WERI-Rb-1 (cell line): ENCODE results near the gene RAD17.

ENCODE experiments used
- DNase-seq: peaks from one replicate; pipeline ENCODE4 v3.0.0-alpha.2; 2020
- H3K27ac ChIP-seq: fragments of 250-450 bp; sonication (Bioruptor Pico); 2 replicates; pipeline ENCODE4 v1.5.1; 2020; ENCODE audit warnings: mild to moderate bottlenecking, moderate library complexity
- H3K27me3 ChIP-seq: fragments of 250-450 bp; sonication (Bioruptor Pico); 2 replicates; pipeline ENCODE4 v1.5.1; 2021; ENCODE audit warnings: mild to moderate bottlenecking, low read depth, moderate library complexity; ENCODE audit not compliant: insufficient read depth, severe bottlenecking
- H3K36me3 ChIP-seq: fragments of 250-450 bp; sonication (Bioruptor Pico); 2 replicates; pipeline ENCODE4 v1.5.1; 2020; ENCODE audit warnings: mild to moderate bottlenecking, moderate library complexity
- H3K4me3 ChIP-seq: 2 replicates; pipeline ENCODE4 v1.5.1; 2011; ENCODE audit warnings: low read depth, mild to moderate bottlenecking, control low read depth, low read length
- H3K9me3 ChIP-seq: fragments of 250-450 bp; sonication (Bioruptor Pico); 2 replicates; pipeline ENCODE4 v1.5.1; 2021; ENCODE audit warnings: mild to moderate bottlenecking, moderate library complexity; ENCODE audit not compliant: severe bottlenecking
- CTCF ChIP-seq: IDR thresholded peaks from 2 replicates; pipeline ENCODE4 v1.5.1; 2011; ENCODE audit warnings: low read depth, mild to moderate bottlenecking, control low read depth, inconsistent platforms, low read length

RAD17 gene

GRCh38 chr5:69372394-69372793, 2.8 kb downstream of the RAD17 start:
- no peak for DNase-seq
- Histone ChIP-seq H3K27me3 (no peaks in the 10 kb centered on the region), H3K9me3 (no peaks in the 10 kb centered on the region), H3K27ac (no peak overlapping the region), H3K36me3 (peaks cover 17% of the 10 kb centered on the region), H3K4me3 (no peak overlapping the region)
- no peak for TF ChIP-seq CTCF

GRCh38 chr5:69374911-69375446, 5.4 kb downstream of the RAD17 start:
- peaks cover 13% of the 10 kb centered on the region for H3K36me3 ChIP-seq
- H3K27me3 ChIP-seq = no peaks in the 10 kb centered on the region
- no peak for DNase-seq
- TF ChIP-seq CTCF = no peak
- no peak overlapping the region for H3K27ac ChIP-seq
- no peaks in the 10 kb centered on the region for H3K9me3 ChIP-seq
- H3K4me3 ChIP-seq = no peak overlapping the region

GRCh38 chr5:69378376-69378775, 8.8 kb downstream of the RAD17 start:
- no peak overlapping the region for H3K4me3 ChIP-seq
- H3K9me3 ChIP-seq = no peaks in the 10 kb centered on the region
- H3K27ac ChIP-seq = no peak overlapping the region
- H3K36me3 ChIP-seq = peaks cover 30% of the 10 kb centered on the region
- no peaks in the 10 kb centered on the region for H3K27me3 ChIP-seq
- no peak for DNase-seq
- no peak for TF ChIP-seq CTCF

GRCh38 chr5:69404659-69405330, 35.2 kb downstream of the RAD17 start:
- no peak for DNase-seq
- Histone ChIP-seq H3K27ac (no peak overlapping the region), H3K9me3 (no peaks in the 10 kb centered on the region), H3K36me3 (peaks cover 20% of the 10 kb centered on the region), H3K4me3 (no peak overlapping the region), H3K27me3 (no peaks in the 10 kb centered on the region)
- TF ChIP-seq CTCF = no peak

GRCh38 chr5:69414885-69415583, 45.4 kb downstream of the RAD17 start, which contains the start of gene MARVELD2:
MARVELD2 (plus strand) TSS chr5:69415116; CDS start chr5:69419386, 4,270 bp downstream.
- Histone ChIP-seq H3K36me3 (peaks cover 8% of the 10 kb centered on the region), H3K27ac (peak within 1 kb of the TSS; percentile 69), H3K27me3 (no peaks in the 10 kb centered on the region), H3K9me3 (peaks cover 2% of the 10 kb centered on the region), H3K4me3 (peak within 1 kb of the TSS; percentile 71)
- DNase-seq = peak; percentile 92
- TF ChIP-seq CTCF = peak; percentile 53; the same call in 1 of the 2 replicates
